NCI-H82 treated with DMSO at 0.1 percent for 48 hours (cell line): ENCODE results near the gene STEEP1.

Experiments used
- DNase-seq: peaks from one replicate; lab custom pipeline; 2025; ENCODE audit not compliant: unreplicated experiment; lab: John Stamatoyannopoulos, UW

STEEP1 gene

DNA sequence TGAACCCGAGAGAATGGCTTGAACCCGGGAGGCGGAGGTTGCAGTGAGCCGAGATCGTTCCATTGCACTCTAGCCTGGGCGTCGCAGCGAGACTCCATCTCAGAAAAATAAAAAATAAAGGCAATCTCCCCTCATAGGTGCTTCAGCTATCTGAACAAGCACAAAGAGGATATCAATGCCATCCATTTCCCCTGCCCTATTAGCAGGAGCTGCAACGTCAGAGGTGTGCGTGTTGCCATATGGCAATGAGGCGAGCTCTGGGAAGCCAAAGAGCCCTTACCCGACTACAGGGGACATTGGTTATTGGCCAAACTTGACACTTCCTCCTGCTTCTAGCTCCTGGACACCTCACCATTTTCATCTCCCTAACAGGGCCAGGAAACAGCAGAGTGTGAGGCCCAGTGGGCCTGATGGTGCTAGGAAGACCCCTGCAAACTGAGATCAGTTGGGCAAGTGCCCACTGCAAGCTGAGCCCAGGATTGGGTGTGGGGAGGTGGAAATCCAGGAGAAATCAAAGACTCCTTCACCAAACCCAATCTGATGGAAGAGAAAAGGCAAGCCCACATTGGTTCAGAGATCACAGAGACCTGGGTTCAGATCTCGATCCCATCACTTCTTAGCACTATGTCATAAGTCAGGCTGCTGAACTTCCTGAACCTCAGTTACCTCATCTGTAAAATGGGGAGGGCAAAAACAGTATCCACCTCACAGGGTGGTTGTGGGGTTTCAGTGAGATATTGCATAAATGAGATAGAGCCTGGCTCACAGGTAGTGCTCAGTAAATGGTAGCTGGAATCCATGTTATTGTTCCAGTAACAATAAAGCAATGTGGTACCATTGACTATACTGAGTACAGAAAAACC lies 75.8 kb downstream of the STEEP1 start:
- DNase-seq = no peak

DNA sequence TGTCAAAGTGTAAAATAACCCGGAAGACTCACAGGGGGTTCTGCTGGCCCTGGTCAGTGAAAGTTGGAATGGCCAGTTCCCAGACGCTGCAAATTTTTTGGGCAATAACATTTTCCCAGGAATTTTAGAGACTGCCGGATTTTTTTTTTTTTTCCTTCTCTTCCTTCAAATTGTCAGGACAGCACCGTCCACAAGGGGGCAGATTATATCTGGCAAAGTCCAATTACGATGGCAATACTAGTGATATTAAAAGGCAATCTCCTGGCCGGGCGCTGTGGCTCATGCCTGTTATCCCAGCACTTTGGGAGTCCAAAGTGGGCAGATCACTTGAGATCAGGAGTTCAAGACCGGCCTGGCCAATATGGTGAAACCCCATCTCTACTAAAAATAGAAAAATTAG lies 76.5 kb downstream of the STEEP1 start:
- DNase-seq = no peak
